GM10248 (cell line): ENCODE data around the gene TXLNG.
A peak's percentile ranks its signal among the peaks of the same experiment; 100 is the strongest.

Source experiments
- CTCF ChIA-PET: fragments of 300-600 bp; sonication (Branson Sonifier 250); formaldehyde crosslinking; extraction: SDS; loops from one replicate; lab custom pipeline; 2021; ENCODE audit warnings: antibody characterized with exemption; lab: Yijun Ruan, JAX
- POLR2A ChIA-PET: fragments of 350-650 bp; sonication (Branson Sonifier 250); formaldehyde crosslinking; extraction: SDS; loops from one replicate; lab custom pipeline; 2020; ENCODE audit warnings: antibody characterized with exemption; lab: Yijun Ruan, JAX
- DNase-seq: peaks from one replicate; pipeline ENCODE4 v3.0.0; 2012; ENCODE audit errors: extremely low spot score
- CTCF ChIP-seq: IDR thresholded peaks from 2 replicates; pipeline ENCODE4 v1.5.1; 2012; ENCODE audit warnings: mild to moderate bottlenecking, low read depth; ENCODE audit errors: extremely low read depth, missing control alignments, control extremely low read depth

TXLNG gene

GRCh38 chrX:16786139-16786790, at the start of gene TXLNG:
TSS of gene TXLNG (plus strand) at chrX:16786466. CDS start at chrX:16786488, 22 bp downstream.
- TF ChIP-seq CTCF, result no peak
- ChIA-PET POLR2A (no interaction called here), CTCF (no interaction called here)
- DNase-seq, result peak; percentile 95

- POLR2A ChIA-PET, result no interaction called here
These were observed 49.2 kb upstream of the TXLNG start for GRCh38 chrX:16737024-16737423.

GRCh38 chrX:16739574-16739973, 46.7 kb upstream of the TXLNG start:
- CTCF ChIA-PET, result no interaction called here
- no peak for TF ChIP-seq CTCF
- no peak for DNase-seq
- POLR2A ChIA-PET, result no interaction called here

More at GRCh38 chrX:16737024-16737423, 49.2 kb upstream of the TXLNG start:
- no peak for DNase-seq
- CTCF ChIA-PET, result no interaction called here
- no peak for TF ChIP-seq CTCF

GRCh38 chrX:16743604-16744325, 42.5 kb upstream of the TXLNG start:
- CTCF ChIA-PET, result no interaction called here
- TF ChIP-seq CTCF, result no peak
- POLR2A ChIA-PET, result no interaction called here

GRCh38 chrX:16745102-16745501, 41.2 kb upstream of the TXLNG start:
- DNase-seq, result no peak
- POLR2A ChIA-PET, result no interaction called here
- TF ChIP-seq CTCF, result no peak
- CTCF ChIA-PET, result no interaction called here

More at GRCh38 chrX:16743604-16744325, 42.5 kb upstream of the TXLNG start:
- no peak for DNase-seq

- no peak for TF ChIP-seq CTCF
- DNase-seq, result no peak
- POLR2A ChIA-PET, result no interaction called here
- CTCF ChIA-PET, result no interaction called here
These were observed 40.6 kb upstream of the TXLNG start for GRCh38 chrX:16745659-16746058.
